RWPE2 (cell line): Measurements from ENCODE around the gene RHOD.

Experiments
- ATAC-seq: fragments of 200-7000 bp; cut with Tn5 transposase; 3 replicates; pipeline ENCODE4 v1.9.1; 2021; ENCODE audit warnings: low read depth
- DNase-seq: peaks from one replicate; pipeline ENCODE4 v3.0.0-alpha.2; 2020; ENCODE audit warnings: low spot score
- H3K27ac ChIP-seq: fragments of 450-650 bp; 2 replicates; pipeline ENCODE4 v1.5.1; 2017; ENCODE audit warnings: mild to moderate bottlenecking; ENCODE audit not compliant: poor library complexity, severe bottlenecking
- H3K27me3 ChIP-seq: fragments of 250-450 bp; sonication (Bioruptor Pico); 2 replicates; pipeline ENCODE4 v1.5.1; 2021; ENCODE audit warnings: mild to moderate bottlenecking, moderate library complexity; ENCODE audit not compliant: insufficient read depth, poor library complexity, severe bottlenecking
- H3K36me3 ChIP-seq: fragments of 250-450 bp; sonication (Bioruptor Pico); 2 replicates; pipeline ENCODE4 v1.5.1; 2020; ENCODE audit warnings: low read depth, mild to moderate bottlenecking, moderate library complexity
- H3K4me1 ChIP-seq: fragments of 250-450 bp; sonication (Bioruptor Pico); 2 replicates; pipeline ENCODE4 v1.5.1; 2021; ENCODE audit warnings: mild to moderate bottlenecking, moderate library complexity; ENCODE audit not compliant: insufficient read depth, poor library complexity, severe bottlenecking
- H3K4me3 ChIP-seq: fragments of 250-450 bp; sonication (Bioruptor Pico); 2 replicates; pipeline ENCODE4 v1.5.1; 2021; ENCODE audit warnings: mild to moderate bottlenecking, moderate library complexity; ENCODE audit not compliant: severe bottlenecking
- H3K9me3 ChIP-seq: fragments of 250-450 bp; sonication (Bioruptor Pico); 2 replicates; pipeline ENCODE4 v1.5.1; 2021; ENCODE audit warnings: mild to moderate bottlenecking, moderate library complexity; ENCODE audit not compliant: severe bottlenecking
- TF ChIP-seq, protein P1 (sequence below): fragments of 450-650 bp; IDR thresholded peaks from one replicate; pipeline ENCODE4 v1.5.1; 2017; ENCODE audit warnings: mild to moderate bottlenecking, moderate library complexity; ENCODE audit not compliant: poor library complexity, severe bottlenecking

RHOD gene

DNA sequence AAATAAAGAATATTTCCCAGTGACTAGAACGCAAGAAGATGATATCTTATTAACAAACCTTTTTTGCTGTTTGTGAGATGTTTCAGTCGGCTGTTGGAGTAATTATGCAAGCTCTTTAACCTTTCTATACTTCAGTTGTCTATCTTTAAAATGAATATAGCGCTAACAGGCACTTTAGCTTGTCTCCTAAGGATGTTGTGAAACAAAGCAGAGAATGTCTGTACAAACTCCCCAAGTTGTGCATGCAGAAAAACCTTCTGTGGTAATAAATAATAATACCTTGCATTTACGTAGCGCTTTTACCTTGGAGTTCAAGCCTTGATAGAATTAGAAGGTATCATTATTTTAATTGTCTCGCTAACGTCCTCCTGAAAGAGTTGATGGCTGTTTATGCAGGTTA is 60.5 kb downstream of the RHOD start:
- H3K27ac ChIP-seq: no peak overlapping the region
- peaks cover 4% of the 10 kb centered on the region for H3K4me1 ChIP-seq
- no peak overlapping the region for H3K4me3 ChIP-seq
- DNase-seq (no peak), ATAC-seq (no peak)
- no peaks in the 10 kb centered on the region for H3K9me3 ChIP-seq
- TF ChIP-seq, protein P1, sequence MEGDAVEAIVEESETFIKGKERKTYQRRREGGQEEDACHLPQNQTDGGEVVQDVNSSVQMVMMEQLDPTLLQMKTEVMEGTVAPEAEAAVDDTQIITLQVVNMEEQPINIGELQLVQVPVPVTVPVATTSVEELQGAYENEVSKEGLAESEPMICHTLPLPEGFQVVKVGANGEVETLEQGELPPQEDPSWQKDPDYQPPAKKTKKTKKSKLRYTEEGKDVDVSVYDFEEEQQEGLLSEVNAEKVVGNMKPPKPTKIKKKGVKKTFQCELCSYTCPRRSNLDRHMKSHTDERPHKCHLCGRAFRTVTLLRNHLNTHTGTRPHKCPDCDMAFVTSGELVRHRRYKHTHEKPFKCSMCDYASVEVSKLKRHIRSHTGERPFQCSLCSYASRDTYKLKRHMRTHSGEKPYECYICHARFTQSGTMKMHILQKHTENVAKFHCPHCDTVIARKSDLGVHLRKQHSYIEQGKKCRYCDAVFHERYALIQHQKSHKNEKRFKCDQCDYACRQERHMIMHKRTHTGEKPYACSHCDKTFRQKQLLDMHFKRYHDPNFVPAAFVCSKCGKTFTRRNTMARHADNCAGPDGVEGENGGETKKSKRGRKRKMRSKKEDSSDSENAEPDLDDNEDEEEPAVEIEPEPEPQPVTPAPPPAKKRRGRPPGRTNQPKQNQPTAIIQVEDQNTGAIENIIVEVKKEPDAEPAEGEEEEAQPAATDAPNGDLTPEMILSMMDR: no peak
- no peaks in the 10 kb centered on the region for H3K27me3 ChIP-seq
- peaks cover 13% of the 10 kb centered on the region for H3K36me3 ChIP-seq

DNA sequence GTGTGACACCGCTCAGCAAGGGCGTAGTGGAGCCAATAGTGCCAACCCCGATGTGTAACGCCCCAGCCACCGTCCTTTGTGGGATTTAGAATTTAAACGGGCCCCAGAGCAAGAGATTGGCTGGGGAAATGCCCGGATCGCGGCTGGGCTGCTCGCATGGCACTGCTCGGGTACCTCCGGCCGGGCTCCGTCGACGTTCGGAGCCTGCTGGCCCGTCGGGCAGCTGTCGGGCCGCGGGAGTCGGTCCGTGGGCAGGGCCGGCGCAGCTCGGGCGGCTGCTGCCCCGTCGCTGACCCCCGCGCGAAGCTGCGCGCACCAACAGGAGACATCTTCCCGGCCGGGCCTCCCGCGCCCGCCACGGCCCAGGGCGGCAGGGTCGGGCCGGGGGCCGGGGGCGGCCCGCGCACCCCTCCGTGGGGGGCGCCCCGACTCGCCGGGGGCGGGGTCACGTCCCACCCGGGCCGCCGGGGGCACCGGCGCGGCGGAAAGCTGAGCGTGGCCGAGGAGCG is 61.1 kb downstream of the RHOD start:
- ATAC-seq (no peak), DNase-seq (no peak)
- peak overlapping the region; percentile 67 for H3K27ac ChIP-seq
- H3K36me3 ChIP-seq: peaks cover 17% of the 10 kb centered on the region
- H3K4me3 ChIP-seq: peak overlapping the region; percentile 31
- H3K9me3 ChIP-seq: no peaks in the 10 kb centered on the region
- TF ChIP-seq, protein P1: no peak
- H3K4me1 ChIP-seq: peaks cover 10% of the 10 kb centered on the region
- H3K27me3 ChIP-seq: no peaks in the 10 kb centered on the region

DNA sequence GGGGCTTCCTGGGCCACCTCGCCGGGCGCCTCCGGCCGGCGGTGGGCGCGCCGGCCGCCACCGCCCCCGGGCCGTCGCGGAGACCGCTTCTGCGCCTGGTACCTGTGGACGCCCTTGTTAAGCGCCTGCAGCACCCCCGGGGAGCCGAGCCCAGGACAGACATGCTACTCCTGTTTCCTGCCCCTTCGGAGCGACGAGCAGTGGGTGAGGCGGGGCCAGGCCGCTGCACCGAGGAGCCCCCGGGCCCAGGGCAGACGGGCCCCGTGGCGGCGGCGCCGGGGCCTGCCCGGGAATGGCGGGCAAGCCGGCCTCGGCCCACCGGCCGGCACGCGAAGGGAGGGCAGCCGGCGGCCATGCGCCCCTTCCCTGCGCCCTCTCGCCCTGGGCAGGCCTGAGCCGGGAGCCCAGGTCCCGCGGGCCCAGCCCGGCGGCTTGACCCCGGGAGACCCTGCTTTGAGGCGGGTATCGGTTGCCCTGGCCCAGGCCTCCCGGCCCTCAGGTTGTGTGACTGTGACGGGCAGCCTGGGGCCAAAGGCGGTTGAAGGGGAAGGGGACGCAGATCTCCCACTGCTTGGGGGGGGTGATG is 61.6 kb downstream of the RHOD start:
- no peak for DNase-seq

DNA sequence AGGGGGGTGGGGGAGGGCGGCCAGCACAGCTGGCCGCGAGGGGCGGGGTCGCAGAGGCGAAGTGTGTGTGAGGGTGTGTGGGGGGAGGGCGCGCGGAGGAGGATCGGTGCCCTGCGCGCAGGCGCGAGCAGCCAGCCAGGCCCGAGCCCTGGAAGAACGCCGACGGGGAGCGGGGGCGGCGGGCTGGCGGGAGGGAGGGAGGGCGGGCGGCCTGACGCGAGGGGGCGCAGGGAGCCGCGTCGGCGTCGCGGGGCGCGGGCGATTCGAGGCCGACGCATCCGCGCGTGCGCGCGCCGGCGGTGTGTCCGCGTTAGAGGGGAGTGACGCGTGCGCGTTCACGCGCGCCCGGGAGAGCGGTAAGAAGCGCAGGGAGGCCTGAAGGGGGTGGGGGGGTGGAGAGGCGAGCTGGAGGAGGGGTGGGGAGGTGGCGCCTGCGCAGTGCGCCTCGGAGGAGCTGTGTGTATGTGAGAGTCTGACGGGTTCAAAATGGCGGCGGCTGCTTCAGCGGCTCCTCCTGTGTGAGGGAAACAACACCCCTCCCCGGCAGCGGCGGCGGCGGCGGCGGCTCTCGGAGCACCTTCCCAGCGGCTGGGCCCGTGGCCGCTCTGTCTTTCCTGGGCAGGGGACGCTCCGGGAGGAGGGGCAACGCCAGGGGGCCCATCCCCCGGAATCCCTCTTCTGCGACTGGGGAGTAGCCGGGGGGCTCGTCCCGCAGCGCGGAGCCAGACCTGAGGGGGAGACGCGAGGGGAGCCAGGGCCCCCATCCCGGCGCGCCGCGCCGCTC is 62.3 kb downstream of the RHOD start, which contains the start of gene KDM2A:
TSS of gene KDM2A (plus strand) at position 463 of the 784 bp plus-strand sequence. CDS start 2,054 bp downstream, outside the sequence.
- ATAC-seq: peak; percentile 77
- TF ChIP-seq, protein P1: peak; percentile 38
- no peaks in the 10 kb centered on the region for H3K9me3 ChIP-seq
- no peaks in the 10 kb centered on the region for H3K27me3 ChIP-seq
- H3K27ac ChIP-seq: peak within 1 kb of the TSS; percentile 67
- DNase-seq: peak; percentile 99
- peaks cover 25% of the 10 kb centered on the region for H3K36me3 ChIP-seq
- peaks cover 11% of the 10 kb centered on the region for H3K4me1 ChIP-seq
- H3K4me3 ChIP-seq: peak within 1 kb of the TSS; percentile 100

More for the DNA sequence above, 61.6 kb downstream of the RHOD start:
- Histone ChIP-seq H3K9me3 (no peaks in the 10 kb centered on the region), H3K4me1 (peaks cover 11% of the 10 kb centered on the region), H3K4me3 (peak overlapping the region; percentile 31), H3K36me3 (peaks cover 18% of the 10 kb centered on the region), H3K27ac (peak overlapping the region; percentile 67), H3K27me3 (no peaks in the 10 kb centered on the region)
- TF ChIP-seq, protein P1: no peak
- peak; percentile 8; the same call in 2 of the 3 replicates for ATAC-seq
